Spleen (tissue), 7 donors: Measurements from ENCODE around the gene AKT1.

ENCODE experiments used
- POLR2AphosphoS5 ChIP-seq, 3 donors: sonication (generic); formaldehyde crosslinking; IDR thresholded peaks; one replicate each; pipeline ENCODE4 v1.5.1; 2017; ENCODE audit warnings: antibody characterized with exemption in 3 of 3
- TF ChIP-seq, protein P1 (sequence below), 11 experiments: fragments of 200-600 bp in 7 of 11; fragments of 450-650 bp in 4 of 11; sonication (generic) in 4 of 11; IDR thresholded peaks in 8 of 11; conservative IDR thresholded peaks in 3 of 11; 1 replicate in 7 of 11; 2 replicates in 4 of 11; pipeline versions ENCODE4 v1.4.0 to v1.8.0; 2016 to 2021; ENCODE audit warnings: antibody characterized with exemption in 11 of 11, inconsistent platforms in 4 of 11, mild to moderate bottlenecking in 1 of 11
- donor health status: DM: no; HTN: no; CAD: no; lungs with moderate emphysema.
- donor health status: DM: no; HTN: no; CAD: no.
- donor health status: DM: no; HTN: no; CAD: no.

- TF ChIP-seq POLR2AphosphoS5 (IDR thresholded peaks at IDR 0.05) = no peak
- TF ChIP-seq, protein P1, sequence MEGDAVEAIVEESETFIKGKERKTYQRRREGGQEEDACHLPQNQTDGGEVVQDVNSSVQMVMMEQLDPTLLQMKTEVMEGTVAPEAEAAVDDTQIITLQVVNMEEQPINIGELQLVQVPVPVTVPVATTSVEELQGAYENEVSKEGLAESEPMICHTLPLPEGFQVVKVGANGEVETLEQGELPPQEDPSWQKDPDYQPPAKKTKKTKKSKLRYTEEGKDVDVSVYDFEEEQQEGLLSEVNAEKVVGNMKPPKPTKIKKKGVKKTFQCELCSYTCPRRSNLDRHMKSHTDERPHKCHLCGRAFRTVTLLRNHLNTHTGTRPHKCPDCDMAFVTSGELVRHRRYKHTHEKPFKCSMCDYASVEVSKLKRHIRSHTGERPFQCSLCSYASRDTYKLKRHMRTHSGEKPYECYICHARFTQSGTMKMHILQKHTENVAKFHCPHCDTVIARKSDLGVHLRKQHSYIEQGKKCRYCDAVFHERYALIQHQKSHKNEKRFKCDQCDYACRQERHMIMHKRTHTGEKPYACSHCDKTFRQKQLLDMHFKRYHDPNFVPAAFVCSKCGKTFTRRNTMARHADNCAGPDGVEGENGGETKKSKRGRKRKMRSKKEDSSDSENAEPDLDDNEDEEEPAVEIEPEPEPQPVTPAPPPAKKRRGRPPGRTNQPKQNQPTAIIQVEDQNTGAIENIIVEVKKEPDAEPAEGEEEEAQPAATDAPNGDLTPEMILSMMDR (IDR thresholded peaks at IDR 0.05 in 8 of 11, conservative IDR thresholded peaks at IDR 0.05 in 3 of 11) = no peak
These were observed 55.7 kb downstream of the AKT1 start for GRCh38 chr14:104739546-104740516.
